Measurements from ENCODE around the gene TMEM225B.
"Not testable (repeated sequence)": the region's sequence is repeated elsewhere in the genome, so short reads cannot be mapped to it uniquely, and the experiment has no call there.

TMEM225B gene, protein sequence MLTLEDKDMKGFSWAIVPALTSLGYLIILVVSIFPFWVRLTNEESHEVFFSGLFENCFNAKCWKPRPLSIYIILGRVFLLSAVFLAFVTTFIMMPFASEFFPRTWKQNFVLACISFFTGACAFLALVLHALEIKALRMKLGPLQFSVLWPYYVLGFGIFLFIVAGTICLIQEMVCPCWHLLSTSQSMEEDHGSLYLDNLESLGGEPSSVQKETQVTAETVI

DNA sequence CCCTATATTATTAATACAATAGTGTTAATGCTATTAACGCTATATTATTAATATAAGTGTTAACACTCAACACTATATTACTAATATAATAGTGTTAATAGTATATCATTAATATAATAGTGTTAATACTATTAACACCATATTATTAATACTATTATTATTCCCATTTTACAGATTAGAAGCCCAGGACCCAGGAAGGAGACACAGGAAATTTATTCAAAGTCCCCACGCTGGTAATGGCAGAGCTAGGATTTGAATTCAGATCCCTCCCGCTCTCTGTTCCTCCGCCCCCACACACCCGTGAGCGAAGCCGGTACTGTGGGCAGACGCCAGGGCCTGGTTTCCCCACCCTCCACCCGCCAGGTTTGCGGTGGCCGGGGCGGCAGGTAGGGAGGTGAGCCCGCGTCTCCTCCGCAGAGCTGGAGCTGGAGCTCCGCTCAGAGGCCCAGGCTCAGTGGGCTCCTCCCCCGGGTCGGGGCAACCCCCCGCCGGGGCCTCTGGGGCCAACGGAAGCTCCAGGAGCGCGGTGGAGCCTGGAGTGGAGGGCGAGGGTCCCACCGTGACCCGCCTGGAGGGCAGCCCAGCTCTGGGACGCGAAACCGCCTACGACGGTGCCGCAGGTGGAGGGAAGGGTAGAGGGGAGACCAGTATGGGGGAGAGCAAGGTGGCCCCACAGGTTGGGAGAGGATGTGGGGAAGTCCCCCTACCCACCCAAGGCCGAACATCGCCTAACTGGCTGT, at the start of gene TMEM225B:
TMEM225B (plus strand) TSS at position 506 of the 740 bp plus-strand sequence. CDS start 6,122 bp downstream, outside the sequence.
- DNase-seq = no peak

DNA sequence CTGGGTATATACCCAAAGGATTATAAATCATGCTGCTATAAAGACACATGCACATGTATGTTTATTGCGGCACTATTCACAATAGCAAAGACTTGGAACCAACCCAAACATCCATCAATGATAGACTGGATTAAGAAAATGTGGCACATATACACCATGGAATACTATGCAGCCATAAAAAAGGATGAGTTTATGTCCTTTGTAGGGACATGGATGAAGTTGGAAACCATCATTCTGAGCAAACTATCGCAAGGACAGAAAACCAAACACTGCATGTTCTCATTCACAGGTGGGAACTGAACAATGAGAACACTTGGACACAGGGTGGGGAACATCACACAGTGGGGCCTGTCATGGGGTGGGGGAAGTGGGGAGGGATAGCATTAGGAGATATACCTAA, 48.5 kb upstream of the TMEM225B start:
- DNase-seq = not testable (repeated sequence)

DNA sequence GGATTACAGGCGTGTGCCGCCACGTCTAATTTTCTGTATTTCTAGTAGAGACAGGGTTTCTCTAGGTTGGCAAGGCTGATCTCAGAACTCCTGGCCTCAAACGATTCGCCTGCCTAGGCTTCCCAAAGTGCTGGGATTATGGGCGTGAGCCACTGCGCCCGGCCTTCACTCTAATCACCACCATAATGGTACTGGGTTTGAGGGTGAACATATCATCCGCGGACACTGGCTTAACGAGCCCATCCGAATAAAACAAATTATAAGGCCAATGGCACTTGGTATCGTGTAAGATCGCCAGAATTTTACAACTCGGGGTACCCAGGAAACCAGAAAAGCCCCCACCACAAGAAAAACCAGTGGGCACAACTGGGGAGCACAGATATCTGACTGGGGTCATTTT, 46.7 kb upstream of the TMEM225B start:
- no peak for DNase-seq

DNA sequence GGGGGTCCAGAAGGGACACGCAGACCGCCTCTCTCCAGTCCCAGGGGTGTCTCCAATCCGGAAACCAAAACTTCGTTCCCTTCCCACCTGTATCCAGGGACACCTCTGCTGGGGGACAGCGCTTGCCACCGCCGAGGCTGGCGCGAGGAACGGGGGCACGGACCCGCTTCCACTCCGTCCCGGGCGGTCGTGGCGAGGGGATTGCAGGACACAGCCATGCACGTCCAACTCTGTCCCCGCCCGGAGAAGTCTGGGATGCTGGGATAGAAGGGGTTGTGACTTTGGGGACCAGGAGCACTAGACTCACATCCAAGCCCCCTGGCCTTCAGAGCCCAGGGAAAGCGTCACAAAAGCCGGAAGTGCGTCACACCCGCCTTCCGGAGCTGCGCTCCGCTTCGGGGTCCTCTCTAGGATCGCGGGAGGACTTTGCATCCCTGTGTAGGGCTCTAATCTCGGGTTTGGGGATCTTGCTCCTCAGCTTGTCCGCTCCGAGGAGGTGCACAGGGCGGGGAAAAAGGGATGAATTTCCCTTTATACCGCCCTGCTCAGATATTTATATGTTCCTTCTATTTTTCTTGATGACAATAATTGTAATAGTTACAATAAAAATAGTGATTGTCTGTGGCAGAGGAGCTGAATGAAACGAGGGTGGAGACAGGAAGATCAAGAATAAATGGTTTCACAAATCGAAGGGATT, 46.2 kb upstream of the TMEM225B start, which contains the start of gene FAM200A:
FAM200A (minus strand) TSS at position 348 of the 697 bp plus-strand sequence. CDS start 3,707 bp downstream, outside the sequence.
- DNase-seq = peak; percentile 99

DNA sequence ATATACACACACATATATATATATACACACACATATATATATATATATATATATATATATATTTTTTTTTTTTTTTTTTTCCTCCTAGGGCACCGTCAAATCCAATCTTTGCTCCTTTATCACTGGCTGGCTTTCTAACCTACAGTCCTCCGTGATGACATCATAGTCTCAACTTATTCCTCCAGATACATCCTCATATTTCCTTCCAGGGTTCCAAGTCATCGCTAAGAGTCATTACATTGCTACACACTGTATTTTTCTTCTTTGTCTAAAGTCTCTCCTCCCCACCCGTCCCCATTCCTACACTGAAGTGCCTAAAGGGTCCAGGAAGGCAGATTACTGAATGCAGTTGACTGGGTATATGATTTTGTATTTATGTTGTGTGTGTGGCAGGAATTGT, 45.0 kb upstream of the TMEM225B start:
- no peak for DNase-seq

DNA sequence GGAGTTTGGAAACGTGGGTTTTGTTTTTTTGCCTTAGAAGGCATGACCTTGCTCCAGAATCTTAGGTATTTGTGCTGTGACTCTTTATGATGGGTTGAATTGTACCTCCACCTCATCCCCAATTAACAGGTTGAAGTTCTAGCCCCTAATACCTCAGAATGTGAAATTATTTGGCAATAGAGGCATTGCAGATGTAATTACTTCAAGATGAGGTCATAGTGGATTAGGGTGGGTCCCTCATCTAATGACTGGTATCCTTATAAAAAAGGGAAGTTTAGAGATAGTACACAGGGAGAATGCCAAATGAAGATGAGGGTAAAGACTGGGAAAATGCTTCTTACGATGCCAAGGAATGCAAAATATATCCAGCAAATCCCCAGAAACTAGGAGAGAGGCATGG, 43.1 kb upstream of the TMEM225B start:
- peak; percentile 27 for DNase-seq

DNA sequence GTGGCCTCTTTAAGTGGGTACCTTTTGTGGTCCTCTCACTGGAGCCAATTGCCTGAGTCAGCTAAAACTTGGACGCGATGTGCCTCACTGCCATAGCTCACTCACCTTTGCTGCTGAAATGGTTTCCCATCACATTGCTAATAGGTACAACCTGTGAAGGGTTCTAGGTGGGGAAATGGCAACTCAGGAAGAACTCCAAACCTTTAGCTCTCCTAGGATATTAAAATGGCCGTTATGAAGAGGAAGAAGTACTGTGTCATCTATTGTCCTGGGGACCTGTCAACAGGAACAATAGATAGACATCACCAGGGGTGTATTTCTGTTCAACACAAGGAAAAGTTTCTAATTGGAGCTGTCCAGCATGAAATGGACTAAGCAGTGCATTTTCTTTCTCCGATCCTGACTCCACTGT, 40.9 kb upstream of the TMEM225B start:
- peak; percentile 42 for DNase-seq

DNA sequence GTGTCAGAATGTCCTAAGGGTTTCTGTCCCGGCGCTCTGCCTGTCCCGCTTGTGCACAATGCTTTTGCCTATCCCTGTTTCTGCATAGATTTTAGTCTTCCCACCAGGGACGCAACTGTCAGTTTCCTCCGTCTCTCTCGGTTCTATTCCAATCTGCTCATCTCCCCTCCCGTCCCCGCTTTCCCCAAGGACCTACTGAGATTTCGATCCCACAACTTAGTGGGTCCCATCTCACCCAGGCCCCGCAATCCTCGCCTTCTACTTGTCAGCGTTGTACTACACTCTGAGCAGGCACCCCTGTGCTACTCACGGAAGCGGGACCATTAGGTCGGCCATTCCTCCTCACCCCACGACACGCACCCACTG, 40.1 kb upstream of the TMEM225B start:
- no peak for DNase-seq

DNA sequence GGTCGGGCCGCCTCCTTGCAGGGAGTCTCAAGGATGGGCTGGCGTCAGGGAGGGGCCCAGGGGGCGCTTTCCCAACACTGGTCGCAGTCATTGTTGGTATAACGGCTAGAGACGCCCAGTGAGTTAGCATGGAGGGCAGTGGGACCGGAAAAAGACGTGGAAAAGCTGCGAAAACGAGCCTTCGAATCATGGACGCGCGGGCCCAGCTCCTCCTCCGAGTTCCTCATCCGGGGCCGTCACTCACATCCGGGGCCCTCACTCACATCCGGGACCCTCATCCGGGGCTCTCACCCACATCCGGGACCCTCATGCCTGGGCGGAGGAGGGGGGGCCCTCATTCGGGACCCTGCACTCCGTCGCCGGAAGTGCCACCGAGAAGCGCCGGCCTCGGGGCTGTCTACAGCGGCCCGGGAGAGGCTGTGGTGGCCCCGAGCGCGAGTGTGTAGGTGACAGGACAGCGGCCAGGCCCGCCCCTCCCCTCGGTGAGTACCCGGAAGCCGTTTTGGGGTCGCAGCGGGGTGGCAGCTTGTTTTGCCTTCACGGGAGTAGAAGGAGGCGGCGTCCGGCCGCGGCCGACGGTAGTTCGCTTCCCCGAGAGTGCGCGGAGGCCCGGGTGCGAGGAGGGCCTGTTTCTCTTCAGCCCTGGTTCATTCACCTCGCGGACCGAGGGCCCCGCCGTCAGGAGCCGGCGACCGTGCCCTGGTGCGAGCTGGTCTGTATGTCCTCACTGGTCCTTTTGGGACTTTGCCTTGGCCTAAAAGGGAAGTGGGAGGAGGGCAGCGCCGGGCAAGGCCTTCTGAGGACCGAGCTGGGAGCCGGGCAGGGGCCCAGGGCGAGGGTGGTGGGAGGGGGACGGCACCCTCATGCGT, 39.5 kb upstream of the TMEM225B start, which contains the start of gene ZNF655:
ZNF655 (plus strand) TSS at position 337 of the 869 bp plus-strand sequence. CDS start 1,918 bp downstream, outside the sequence.
- DNase-seq = peak; percentile 97

DNA sequence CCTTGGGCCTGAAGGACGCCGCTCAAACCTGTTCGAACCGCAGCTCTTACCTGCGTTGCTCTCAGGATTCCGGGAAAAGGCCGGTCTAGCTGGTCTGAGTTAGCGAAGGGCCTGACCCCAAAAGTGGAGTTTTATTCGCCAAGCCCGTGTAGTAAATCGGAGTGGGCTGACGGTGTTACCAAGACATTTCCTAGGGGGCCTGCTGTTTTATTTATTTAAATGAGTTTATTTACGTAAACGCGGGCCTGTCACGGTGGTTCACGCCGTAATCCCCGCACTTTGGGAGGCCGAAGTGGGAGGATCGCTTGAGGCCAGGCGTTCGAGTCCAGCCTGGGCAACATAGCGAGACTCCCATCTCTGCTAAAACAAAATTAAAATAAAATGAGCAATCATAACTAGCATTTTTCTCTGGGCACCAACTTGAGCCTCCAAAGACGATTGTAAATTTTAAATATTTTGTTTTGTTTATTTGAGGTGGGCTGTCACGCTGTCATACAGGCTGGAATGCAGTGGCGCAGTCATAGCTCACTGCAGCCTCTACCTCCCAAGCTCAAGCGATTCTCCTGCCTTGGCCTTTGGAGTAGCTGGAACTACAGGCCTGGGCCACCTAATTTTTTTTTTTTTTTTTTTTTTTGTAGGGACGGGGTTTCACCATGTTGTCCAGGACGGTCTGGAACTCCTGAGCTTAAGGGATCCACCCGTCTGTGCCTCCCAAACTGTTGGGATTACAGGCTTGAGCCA, 38.7 kb upstream of the TMEM225B start:
- no peak for DNase-seq

DNA sequence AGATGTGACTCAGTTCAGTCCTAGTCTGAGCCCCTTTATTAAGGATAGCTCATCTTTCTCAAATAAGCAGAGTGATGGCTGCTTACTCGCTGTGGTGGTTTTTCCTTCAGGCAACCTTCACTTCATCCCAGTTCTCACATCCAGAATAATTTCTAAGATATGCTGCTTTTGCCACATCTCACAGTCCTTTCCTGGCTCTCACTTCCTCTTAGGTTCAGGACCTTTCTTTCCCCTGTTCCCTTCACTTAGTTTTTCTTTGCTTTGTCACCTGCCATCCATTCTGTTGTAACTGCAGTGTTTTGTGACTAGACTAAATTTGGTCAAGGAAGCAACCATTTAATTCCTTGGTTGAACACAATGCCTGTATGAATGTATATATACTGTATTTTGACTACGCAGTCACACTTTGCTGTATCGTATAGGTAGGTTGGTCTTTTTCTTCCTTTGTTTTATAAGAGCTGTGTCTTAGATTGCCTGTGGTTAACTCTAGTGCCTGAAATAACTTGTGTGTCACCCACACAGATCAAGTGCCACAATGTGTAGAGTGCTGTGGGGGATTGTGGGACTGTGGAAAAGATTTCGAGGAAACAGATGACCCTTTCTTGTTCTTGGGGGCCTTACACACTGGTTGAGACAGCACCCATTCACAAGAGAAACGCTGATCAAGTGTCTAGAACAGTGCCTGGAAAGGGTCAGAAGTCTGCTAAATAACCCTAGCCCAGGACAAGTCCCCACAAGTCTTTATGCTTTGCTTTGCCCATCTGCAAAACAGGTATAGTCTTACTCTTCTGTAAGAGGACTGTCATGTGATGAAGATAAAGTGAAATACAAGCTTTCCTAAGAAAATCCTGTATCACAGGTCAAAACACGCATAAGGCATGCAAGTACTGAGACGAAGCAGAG, 37.0 kb upstream of the TMEM225B start:
- DNase-seq = no peak

DNA sequence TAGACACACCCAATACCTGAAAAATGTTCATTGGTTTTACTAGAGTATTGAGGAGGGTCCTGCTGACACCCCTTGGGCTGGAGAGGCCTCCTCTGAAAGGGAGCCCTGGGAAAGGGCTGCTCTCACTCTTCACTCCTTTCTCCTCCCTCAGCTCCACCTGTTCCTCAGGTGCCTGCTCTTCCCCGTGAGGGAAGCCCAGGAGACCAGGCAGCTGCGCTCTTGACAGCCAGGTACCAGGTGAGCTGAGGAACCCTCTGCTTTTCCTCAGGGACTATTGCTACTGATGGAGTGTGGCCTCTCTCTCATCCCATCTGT, 36.4 kb upstream of the TMEM225B start:
- no peak for DNase-seq

DNA sequence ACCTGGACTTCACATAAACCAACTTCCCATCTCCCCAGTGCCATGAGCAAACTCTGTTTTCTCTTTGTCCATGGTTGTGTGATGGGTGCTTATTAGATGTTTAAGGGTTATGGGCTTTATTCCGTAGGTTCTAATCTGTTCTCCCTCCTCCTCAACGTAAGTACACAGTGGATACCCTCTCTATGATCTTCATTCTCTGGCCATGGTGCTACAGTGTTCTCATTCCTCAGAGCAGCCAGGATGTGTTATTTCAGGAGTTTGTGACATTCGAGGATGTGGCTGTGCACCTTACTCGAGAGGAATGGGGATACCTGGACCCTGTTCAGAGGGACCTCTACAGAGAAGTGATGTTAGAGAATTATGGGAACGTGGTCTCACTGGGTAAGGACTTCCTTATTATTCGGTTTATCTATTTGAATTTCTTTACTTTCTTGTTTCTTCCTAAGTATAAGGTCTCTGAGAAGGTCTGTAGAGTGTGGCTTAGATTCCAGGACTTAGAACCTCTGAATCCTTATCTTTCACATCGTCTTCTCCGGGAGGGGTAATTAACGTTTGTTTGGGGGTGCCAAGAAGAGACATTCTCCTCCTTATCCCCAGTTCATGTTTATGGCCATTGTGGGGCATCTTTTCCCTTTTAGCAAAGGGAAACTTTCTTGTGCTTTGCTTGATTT, 35.8 kb upstream of the TMEM225B start:
- no peak for DNase-seq

DNA sequence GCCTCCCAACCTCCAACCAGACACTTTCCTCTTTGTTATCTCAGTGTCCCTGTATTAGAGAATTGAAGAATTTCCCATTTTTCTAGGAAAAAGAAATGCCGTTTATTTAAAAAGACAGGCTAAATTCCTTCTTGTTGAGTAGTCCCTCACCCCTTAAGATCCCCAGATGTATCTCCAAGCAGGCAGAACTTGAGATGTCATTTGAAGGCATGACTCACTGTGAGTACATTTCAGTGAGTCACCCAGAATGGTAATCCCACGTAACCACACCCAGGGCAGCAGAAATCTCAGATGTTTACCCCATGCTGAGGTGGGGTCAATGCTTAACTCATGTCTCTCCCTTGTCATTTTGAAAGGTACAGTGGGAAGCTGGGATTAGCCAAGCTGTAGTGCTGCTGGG, 35.2 kb upstream of the TMEM225B start:
- DNase-seq = peak; percentile 49

DNA sequence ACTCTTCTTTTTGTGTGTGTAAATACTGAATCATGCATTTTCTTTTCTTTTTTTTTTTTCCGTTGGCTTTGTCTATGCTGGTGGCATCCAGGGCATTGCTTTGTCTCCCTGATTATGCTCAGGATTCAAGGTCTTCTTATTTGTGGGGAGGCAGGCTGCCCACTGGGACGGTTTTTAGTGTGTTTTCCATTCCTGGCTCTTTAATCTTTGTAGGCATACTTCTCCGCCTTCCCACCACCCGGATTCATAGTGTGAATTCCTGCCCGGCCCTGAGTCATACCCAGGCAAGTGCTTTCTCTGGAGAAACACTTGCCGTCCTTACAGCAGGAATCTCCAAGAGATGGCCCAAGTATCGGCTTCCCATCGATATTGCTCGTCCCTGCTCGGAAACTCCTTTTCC, 34.4 kb upstream of the TMEM225B start:
- no peak for DNase-seq

DNA sequence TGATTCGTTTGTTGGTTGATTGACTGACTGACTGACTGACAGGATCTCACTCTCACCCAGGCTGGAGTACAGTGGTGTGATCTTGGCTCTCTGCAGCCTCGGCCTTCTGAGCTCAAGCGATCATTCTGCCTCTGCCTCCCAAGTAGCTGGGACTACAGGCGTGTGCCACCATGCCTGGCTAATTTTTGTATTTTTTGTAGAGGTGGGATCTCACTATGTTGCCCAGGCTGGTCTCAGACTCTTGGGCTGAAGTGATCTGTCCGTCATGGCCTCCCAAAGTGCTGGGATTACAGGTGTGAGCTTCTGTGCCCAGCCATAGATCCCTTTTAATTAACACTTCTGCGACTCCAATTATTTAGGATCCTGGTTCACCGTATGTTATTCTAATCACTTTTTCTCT, 29.3 kb upstream of the TMEM225B start:
- not testable (repeated sequence) for DNase-seq

DNA sequence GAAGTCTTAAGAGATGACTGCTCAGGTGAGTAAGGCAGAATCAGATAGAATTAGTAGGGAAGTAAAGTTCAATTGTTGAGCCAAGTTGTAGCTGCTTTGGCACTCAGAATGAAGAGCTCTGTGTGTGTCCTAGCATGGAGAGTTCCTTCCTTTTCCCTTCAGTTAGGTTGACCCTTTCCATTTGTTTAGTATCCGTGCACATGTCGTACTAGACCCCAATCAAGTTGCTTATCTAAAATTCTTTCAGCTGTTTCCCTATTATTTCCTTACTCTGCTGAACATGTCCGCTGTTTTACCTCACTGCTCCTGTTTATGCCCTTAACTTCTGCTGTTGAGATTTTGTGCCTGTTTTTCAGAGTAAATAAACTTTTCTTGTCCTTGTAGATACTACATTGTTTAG, 26.3 kb upstream of the TMEM225B start:
- DNase-seq = no peak

DNA sequence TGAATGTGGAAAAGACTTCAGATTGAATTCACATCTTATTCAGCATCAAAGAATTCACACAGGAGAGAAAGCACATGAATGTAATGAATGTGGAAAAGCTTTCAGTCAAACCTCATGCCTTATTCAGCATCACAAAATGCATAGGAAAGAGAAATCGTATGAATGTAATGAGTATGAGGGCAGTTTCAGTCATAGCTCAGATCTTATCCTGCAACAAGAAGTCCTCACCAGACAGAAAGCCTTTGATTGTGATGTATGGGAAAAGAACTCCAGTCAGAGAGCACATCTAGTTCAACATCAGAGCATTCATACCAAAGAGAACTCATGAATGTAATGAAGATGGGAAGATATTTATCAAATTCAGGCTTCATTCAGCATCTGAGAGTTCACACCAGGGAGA, 24.8 kb upstream of the TMEM225B start:
- DNase-seq = no peak

DNA sequence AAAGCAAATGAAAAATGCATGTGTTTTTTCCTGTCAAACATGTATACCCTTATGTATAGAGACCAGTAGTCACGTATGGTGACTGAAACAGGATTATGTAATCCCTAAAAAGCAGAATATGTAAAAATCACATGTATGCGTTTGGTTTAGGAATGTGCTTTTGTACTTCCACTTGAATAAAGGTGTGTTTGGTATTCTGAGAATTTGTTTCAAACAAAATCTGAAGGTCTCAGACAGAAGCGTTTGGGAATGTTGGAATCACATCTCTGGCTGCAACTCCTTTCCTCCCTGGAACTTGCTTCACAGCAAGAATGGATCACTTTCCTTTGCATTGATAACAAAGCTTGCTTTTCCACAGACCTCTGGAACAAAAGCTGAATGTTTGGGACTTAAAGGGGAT, 21.8 kb upstream of the TMEM225B start:
- no peak for DNase-seq

DNA sequence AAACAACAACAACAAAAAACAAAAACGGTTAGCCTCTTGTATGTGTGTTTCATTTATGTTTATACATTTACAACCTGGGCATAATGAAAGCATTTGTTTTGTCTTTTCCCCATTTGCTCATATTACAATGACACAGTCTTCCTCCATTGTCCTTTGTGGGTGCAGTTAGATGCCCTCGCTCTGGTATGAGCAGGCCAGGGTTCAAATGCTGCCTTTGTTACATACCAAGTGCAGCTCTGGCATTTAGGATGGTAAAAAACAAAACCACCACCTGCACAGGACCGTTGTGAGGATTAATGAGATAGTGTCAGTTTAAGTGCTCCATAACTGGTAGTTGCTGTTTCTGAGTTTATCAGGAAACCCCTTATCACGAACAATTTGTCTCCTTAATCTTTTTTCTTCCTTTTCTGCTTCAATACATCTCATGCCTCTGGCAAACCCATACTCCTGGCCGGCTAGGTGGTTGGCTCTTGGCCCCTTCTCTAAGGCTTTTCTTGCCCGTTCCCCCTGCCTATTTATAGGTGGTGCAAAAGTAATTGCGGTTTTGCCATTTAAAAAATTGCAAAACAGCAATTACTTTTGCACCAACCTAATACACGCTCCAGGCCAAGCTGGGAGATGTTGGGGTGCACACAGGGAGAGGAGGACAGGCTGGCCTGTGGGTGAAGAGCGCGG, 18.6 kb upstream of the TMEM225B start:
- no peak for DNase-seq
